Gastrocnemius medialis (tissue), 4 donors: Measurements from ENCODE around the gene B4GALT7.

Experiments
- CTCF ChIP-seq, 5 experiments: fragments of 450-650 bp in 3 of 5; fragments of 200-600 bp in 2 of 5; sonication (generic) in 2 of 5; IDR thresholded peaks in 4 of 5; conservative IDR thresholded peaks in 1 of 5; 1 replicate in 4 of 5; 2 replicates in 1 of 5; pipeline ENCODE4 v1.5.1; 2016 to 2019; ENCODE audit warnings: antibody characterized with exemption in 5 of 5, mild to moderate bottlenecking in 3 of 5, moderate library complexity in 3 of 5
- POLR2A ChIP-seq, 2 donors: fragments of 450-650 bp; IDR thresholded peaks; one replicate each; pipeline ENCODE4 v1.6.1; 2017; ENCODE audit warnings: antibody characterized with exemption in 2 of 2, mild to moderate bottlenecking in 2 of 2, moderate library complexity in 2 of 2

GRCh38 chr5:177594071-177594470 is 5.9 kb upstream of the B4GALT7 start:
- TF ChIP-seq CTCF (IDR thresholded peaks at IDR 0.05 in 4 of 5, conservative IDR thresholded peaks at IDR 0.05 in 1 of 5): no peak
- TF ChIP-seq POLR2A (IDR thresholded peaks at IDR 0.05): no peak
